ACC112 (cell line): ENCODE results near the gene DTX4.

ENCODE experiments used
- H2AFZ ChIP-seq: fragments of 200-600 bp; sonication (generic); one replicate; pipeline ENCODE4 v1.6.0; 2017; ENCODE audit warnings: antibody characterized with exemption, low read length; ENCODE audit not compliant: unreplicated experiment
- H3K27ac ChIP-seq: fragments of 200-600 bp; sonication (generic); 2 replicates; pipeline ENCODE4 v1.5.1; 2014; ENCODE audit warnings: low read depth, mild to moderate bottlenecking, antibody characterized with exemption, low read length, moderate library complexity
- H3K27me3 ChIP-seq: fragments of 200-600 bp; sonication (generic); 2 replicates; pipeline ENCODE4 v1.6.1; 2014; ENCODE audit warnings: mild to moderate bottlenecking, antibody characterized with exemption, low read length, moderate library complexity, mixed read lengths; ENCODE audit not compliant: insufficient read depth
- H3K36me3 ChIP-seq: fragments of 200-600 bp; sonication (generic); 2 replicates; pipeline ENCODE4 v1.6.1; 2016; ENCODE audit warnings: mild to moderate bottlenecking, antibody characterized with exemption, low read length, moderate library complexity, mixed read lengths; ENCODE audit not compliant: insufficient read depth
- H3K4me1 ChIP-seq: fragments of 200-600 bp; sonication (generic); one replicate; pipeline ENCODE4 v1.6.1; 2016; ENCODE audit warnings: low read length, mixed read lengths; ENCODE audit not compliant: insufficient read depth, unreplicated experiment, control insufficient read depth
- H3K4me3 ChIP-seq: fragments of 200-600 bp; sonication (generic); 2 replicates; pipeline ENCODE4 v1.5.1; 2014; ENCODE audit warnings: mild to moderate bottlenecking, low read depth, low read length
- H3K79me2 ChIP-seq: fragments of 200-600 bp; sonication (generic); one replicate; pipeline ENCODE4 v1.6.0; 2016; ENCODE audit warnings: low read length; ENCODE audit not compliant: control insufficient read depth, unreplicated experiment, insufficient read depth

Gene DTX4

GRCh38 chr11:59219836-59220235 lies 47.9 kb downstream of the DTX4 start:
- H3K36me3 ChIP-seq, result no peaks in the 10 kb centered on the region
- no peak overlapping the region for H3K4me3 ChIP-seq
- no peak overlapping the region for H3K27ac ChIP-seq
- H3K27me3 ChIP-seq, result no peaks in the 10 kb centered on the region
- peaks cover 56% of the 10 kb centered on the region for H3K4me1 ChIP-seq
- no peak overlapping the region for H2AFZ ChIP-seq
- no peaks in the 10 kb centered on the region for H3K79me2 ChIP-seq

GRCh38 chr11:59221441-59221840 lies 49.5 kb downstream of the DTX4 start:
- Histone ChIP-seq H3K4me1 (peaks cover 69% of the 10 kb centered on the region), H3K4me3 (peak overlapping the region; percentile 12; the same call in 1 of the 2 replicates), H3K27ac (peak overlapping the region; percentile 73), H3K79me2 (no peaks in the 10 kb centered on the region), H3K36me3 (no peaks in the 10 kb centered on the region), H2AFZ (peak overlapping the region; percentile 56), H3K27me3 (no peaks in the 10 kb centered on the region)

- H2AFZ ChIP-seq, result no peak overlapping the region
- H3K27ac ChIP-seq, result peak overlapping the region; percentile 73
- H3K79me2 ChIP-seq, result no peaks in the 10 kb centered on the region
- H3K27me3 ChIP-seq, result no peaks in the 10 kb centered on the region
- H3K36me3 ChIP-seq, result no peaks in the 10 kb centered on the region
- H3K4me3 ChIP-seq, result no peak overlapping the region
- H3K4me1 ChIP-seq, result peaks cover 63% of the 10 kb centered on the region
Measured at GRCh38 chr11:59222464-59223060, 50.6 kb downstream of the DTX4 start.

GRCh38 chr11:59223177-59223576 lies 51.2 kb downstream of the DTX4 start:
- Histone ChIP-seq H3K27me3 (no peaks in the 10 kb centered on the region), H3K27ac (no peak overlapping the region), H3K36me3 (no peaks in the 10 kb centered on the region), H3K4me1 (peaks cover 63% of the 10 kb centered on the region), H2AFZ (no peak overlapping the region), H3K4me3 (no peak overlapping the region), H3K79me2 (no peaks in the 10 kb centered on the region)

DNA sequence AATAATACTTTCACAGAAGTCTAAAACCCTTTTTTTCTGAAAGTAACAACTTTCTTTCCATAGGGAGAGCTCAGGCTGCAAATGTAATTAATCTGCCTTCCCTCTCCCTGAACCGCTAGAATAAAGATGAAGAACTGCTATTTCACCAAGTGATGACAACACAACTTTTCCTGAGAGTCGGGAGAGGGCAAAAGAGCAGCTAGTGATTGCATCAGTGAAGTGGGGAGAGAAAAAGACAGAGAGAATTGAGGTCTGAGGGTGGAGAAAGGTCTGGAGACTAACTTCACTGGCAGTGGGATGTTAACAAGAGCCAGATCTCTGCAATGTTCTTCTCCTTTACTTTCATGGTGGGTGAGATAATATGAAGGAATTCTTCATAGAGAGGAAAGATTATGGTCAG lies 51.7 kb downstream of the DTX4 start:
- no peaks in the 10 kb centered on the region for H3K79me2 ChIP-seq
- H3K4me3 ChIP-seq, result no peak overlapping the region
- H3K4me1 ChIP-seq, result peaks cover 63% of the 10 kb centered on the region
- H2AFZ ChIP-seq, result peak overlapping the region; percentile 58
- H3K27me3 ChIP-seq, result no peaks in the 10 kb centered on the region
- H3K27ac ChIP-seq, result 0 out of 2 replicates have a peak overlapping the region, but pooled peaks have one; percentile 70
- H3K36me3 ChIP-seq, result no peaks in the 10 kb centered on the region

DNA sequence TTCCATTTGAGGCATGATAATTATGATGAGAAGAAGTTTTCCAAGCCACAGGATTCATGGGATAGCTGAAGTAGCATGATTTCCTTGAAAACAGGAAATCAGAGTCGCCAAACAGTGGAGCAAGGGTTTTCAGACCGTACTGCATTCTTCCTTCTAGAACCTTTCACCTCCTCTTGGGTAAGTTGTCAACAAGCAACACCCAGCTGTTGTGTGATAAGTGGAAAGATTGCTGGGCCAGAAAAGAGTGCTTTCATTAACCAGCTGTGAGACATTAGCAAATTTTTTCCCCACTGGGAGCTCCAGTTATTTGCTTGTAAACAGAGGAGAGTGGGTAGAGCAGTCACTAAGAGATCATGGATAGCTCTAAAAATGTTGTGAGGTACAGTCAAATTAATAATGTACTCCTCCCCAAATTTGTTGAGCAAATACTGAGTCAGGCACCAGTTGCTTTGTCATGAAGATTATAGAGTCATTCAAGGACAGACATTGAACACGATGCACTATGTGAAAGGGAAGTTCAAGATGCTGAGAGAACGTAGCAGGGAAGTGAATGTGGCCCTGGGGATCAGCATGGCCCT lies 52.5 kb downstream of the DTX4 start:
- Histone ChIP-seq H2AFZ (peak overlapping the region; percentile 58), H3K4me3 (no peak overlapping the region), H3K27ac (peak overlapping the region; percentile 70), H3K79me2 (no peaks in the 10 kb centered on the region), H3K4me1 (peaks cover 63% of the 10 kb centered on the region), H3K36me3 (no peaks in the 10 kb centered on the region), H3K27me3 (no peaks in the 10 kb centered on the region)

DNA sequence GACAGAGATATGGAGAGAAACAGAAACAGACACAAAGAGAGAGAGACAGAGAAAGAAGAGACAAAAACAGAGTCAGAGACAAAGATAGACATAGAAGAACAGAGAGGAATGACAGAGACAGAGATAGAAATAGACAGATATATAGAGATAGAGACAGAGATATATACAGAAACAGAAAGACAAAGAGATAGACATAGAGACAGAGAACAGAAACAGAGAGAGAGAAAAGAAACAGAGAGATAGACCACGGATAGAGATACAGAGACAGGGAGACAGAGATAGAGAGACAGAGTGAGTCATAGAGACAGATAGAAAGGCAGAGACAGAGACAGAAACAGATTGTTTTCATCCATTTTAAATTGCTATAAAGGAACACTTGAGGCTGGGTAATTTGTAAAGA lies 53.1 kb downstream of the DTX4 start:
- Histone ChIP-seq H3K4me1 (peaks cover 59% of the 10 kb centered on the region), H3K79me2 (no peaks in the 10 kb centered on the region), H3K27me3 (no peaks in the 10 kb centered on the region), H3K27ac (peak overlapping the region; percentile 70), H3K4me3 (no peak overlapping the region), H3K36me3 (no peaks in the 10 kb centered on the region), H2AFZ (peak overlapping the region; percentile 58)

- no peaks in the 10 kb centered on the region for H3K36me3 ChIP-seq
- H3K27me3 ChIP-seq, result no peaks in the 10 kb centered on the region
- peaks cover 45% of the 10 kb centered on the region for H3K4me1 ChIP-seq
- H3K27ac ChIP-seq, result no peak overlapping the region
- no peak overlapping the region for H2AFZ ChIP-seq
- no peaks in the 10 kb centered on the region for H3K79me2 ChIP-seq
- no peak overlapping the region for H3K4me3 ChIP-seq
Measured at GRCh38 chr11:59226396-59226795, 54.5 kb downstream of the DTX4 start.

DNA sequence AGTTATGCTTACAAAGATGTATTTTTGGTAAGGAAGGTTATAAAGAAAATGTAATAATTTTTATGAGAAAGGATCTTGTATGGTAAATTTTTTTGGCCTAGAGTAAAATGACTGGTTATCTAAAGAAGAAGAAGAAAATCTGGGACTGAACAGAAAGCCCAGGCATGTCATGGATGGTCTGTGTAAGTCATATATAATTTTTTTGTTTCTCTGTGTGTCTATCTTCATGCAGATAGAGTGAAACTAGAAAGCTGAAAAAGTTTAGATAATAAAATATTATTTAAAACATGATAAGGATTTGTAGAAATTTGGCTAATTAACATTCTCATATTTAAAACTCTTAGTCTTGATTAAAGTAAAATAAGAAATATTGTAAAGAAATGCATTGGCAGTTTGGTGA lies 68.4 kb downstream of the DTX4 start:
- H3K27me3 ChIP-seq, result no peaks in the 10 kb centered on the region
- H3K4me3 ChIP-seq, result no peak overlapping the region
- peaks cover 4% of the 10 kb centered on the region for H3K4me1 ChIP-seq
- H3K27ac ChIP-seq, result no peak overlapping the region
- H2AFZ ChIP-seq, result no peak overlapping the region
- H3K36me3 ChIP-seq, result no peaks in the 10 kb centered on the region
- H3K79me2 ChIP-seq, result no peaks in the 10 kb centered on the region

DNA sequence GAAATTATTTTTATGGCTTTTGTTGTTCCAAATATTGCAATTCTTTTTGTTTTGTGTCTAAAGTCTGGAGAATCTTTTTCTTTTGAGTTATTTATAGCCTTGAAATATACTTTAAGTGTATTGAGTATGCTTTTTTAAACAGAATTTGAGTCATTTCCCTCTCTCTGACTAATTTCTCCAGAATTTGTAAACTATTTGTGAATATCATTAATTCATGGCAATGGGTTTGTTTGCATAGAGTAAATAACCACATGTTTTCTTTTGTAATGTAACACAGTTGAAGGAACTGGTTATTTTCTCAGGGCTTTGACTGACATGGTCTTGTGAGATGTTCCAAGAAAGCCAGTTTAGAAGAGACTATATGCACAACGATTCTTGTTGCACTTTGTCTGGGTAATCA lies 71.7 kb downstream of the DTX4 start:
- Histone ChIP-seq H3K36me3 (no peaks in the 10 kb centered on the region), H3K27me3 (no peaks in the 10 kb centered on the region), H3K4me3 (no peak overlapping the region), H2AFZ (no peak overlapping the region), H3K79me2 (no peaks in the 10 kb centered on the region), H3K27ac (no peak overlapping the region), H3K4me1 (peaks cover 23% of the 10 kb centered on the region)

GRCh38 chr11:59247531-59248227 lies 75.7 kb downstream of the DTX4 start:
- Histone ChIP-seq H3K36me3 (no peaks in the 10 kb centered on the region), H3K27ac (peak overlapping the region; percentile 54), H3K27me3 (no peaks in the 10 kb centered on the region), H3K4me1 (peaks cover 25% of the 10 kb centered on the region), H3K4me3 (peak overlapping the region; percentile 11; the same call in 1 of the 2 replicates), H3K79me2 (no peaks in the 10 kb centered on the region), H2AFZ (no peak overlapping the region)
